Activated gamma-delta T cell treated with anti-CD3 and anti-CD28 coated beads, Interleukin-2, amount 50 U/mL, for 16 hours (primary cell): ENCODE data around the gene PHACTR1.

ENCODE experiments used
- DNase-seq: peaks from one replicate; pipeline ENCODE4 v3.0.0-alpha.2; 2020; ENCODE audit warnings: low read depth

The PHACTR1 gene

DNA sequence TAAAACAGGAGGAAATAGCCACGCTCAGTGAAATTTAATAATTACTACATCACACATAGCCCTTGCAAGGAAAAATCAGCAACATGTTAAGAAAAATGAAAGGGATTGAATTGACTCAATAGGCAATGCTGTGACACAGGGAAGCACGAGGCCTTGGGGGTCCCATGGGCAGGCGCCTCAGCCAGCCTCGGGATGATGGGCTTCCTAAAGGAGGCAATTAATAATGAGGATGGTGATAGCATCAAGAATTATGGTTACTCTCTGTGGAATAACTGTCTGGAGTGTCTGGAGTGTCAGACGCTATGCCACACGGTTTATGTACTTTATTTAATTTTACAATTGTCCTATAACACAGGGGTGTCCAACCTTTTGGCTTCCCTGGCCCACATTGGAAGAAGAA is 481.6 kb downstream of the PHACTR1 start:
- DNase-seq: no peak

DNA sequence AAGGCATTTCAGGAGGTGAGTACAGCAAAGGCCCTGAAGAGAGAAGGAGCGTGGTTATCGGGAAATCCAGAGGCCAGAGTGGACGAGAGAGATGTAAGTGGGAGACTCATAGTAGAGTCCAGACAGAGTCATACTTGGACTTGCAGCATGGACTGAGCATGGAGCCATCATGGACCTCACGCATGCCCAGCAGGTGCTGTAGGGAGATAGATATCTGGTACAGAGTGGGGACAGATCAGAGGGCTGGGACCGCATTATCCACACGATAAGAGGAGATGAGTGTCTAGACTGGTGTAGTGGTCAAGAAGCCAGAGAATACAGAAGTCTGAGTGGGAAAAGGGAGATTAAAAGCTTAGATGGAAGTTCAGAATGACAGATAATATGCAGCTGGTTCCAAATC is 484.8 kb downstream of the PHACTR1 start:
- no peak for DNase-seq

DNA sequence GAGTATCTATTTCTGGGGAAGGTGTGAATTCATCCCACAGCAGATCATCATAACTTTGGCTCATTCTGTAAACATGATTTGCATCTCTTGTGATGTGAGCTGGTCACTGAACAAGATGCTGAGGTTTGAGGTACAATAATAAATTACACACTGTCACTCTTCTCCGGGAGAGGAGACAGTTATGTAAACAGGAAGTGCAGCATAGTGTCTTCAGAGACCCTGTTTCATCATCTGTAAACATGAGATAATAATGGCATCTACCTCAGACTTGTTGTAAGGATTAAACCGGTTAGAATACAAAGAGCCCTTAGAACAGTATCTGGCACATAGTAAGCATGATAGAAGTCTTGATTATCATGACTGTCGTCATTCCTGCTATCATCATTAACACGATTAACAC is 486.6 kb downstream of the PHACTR1 start:
- no peak for DNase-seq

DNA sequence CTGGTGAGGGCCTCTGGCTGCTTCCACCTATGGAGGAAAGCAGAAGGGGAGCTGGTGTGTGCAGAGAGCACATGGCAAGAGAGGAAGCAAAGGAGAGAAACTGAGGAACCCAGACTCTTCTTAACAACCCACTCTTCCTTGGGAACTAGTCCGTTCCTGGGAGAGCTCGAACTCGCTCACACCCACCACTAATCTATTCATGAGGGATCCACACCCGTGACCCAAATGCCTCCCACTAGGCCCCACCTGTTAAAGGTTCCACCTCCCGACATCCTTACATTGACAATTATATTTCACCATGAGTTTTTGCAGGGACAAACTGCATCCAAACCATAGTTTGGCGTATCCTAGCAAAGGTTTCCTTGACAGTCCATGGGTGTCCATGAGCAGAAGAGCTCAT is 488.5 kb downstream of the PHACTR1 start:
- no peak for DNase-seq

DNA sequence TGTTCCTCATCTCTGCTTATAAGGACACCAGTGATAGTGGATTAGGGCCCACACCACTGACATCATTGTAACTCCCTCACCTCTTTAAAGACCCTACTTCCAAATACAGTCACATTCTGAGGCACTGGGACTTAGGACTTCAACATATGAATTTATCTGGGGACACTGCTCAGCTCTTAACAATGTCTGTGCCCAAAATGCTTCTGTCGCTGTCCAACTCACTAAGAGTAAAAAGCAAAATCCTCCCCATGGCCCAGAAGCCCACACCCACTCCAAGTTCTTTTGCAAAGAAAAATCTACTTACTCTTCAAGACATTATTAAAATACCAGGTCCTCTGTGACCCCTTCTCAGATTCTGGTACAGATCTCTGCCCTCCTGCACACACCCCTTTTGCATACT is 495.5 kb downstream of the PHACTR1 start:
- no peak for DNase-seq

DNA sequence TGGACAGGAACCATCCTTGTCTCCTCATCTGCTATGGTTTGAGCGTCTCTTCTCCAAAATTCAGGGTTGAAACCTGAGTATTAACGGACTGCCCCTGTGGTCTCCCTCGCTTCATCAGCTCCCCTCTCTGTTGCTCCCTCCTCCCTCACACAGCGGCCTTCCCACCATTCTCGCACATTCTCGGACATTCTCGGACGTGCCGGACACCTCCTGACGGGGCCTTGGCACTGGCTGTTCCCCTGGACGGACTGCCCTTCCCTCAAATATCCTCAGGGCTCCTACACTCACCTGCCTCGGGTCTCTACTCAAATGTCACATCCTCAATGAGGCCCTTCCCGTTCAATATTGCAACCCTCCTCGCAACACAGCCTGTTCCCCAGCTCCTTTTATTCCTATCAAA is 496.0 kb downstream of the PHACTR1 start:
- DNase-seq: no peak

DNA sequence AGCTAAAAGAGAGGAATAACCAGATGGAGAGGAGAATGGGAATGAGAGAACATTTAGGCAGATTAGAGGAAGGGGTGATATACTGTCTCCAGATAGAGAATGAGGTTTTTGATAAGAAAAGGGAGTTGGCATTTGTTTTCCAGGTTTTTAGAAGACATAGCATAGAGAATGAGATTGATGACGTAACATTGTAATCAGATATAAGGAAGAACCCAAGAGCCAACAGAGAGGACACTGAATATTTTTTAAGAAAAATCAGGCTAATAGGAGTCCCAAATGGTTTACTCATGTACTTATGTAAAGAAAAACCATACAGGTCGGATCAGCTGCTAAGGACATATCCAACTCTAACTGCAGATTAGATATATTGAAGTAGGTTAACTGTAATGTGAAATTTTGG is 498.8 kb downstream of the PHACTR1 start:
- no peak for DNase-seq

DNA sequence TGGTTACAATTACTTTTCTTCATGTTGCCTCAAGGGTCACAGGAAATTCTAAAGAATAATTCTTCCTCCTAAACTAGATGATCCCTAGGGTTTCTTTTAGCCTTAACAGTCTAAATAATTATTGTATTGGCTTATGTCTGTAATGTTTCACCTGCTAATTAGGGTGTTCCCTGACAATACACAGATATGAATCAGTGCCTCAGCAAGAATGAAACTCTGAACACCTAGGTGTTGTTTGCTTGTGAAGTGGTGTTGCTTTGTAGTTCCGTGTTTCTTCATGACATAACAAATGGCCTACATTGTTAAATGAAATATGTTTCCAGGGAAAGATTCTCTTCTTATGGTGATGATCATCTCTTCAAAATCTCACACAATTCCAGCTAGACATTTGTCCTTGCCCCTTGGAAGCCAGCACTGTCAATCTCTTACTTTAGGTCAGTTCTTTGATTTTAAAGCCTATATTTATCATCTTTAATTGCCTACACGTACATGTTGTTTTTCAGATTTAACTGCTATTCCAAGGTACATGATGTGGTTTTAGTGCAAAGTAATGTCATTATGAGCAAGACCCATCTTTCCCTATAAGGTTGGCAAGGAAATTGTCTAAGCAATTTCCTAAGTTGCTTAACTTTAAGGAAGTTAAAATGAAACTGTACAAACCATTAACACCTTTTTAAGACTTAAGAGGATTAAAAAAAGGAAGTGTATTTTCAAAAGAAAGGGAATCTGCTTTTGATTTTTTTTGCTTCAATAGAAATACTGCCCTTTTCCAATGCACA is 499.9 kb downstream of the PHACTR1 start:
- no peak for DNase-seq

DNA sequence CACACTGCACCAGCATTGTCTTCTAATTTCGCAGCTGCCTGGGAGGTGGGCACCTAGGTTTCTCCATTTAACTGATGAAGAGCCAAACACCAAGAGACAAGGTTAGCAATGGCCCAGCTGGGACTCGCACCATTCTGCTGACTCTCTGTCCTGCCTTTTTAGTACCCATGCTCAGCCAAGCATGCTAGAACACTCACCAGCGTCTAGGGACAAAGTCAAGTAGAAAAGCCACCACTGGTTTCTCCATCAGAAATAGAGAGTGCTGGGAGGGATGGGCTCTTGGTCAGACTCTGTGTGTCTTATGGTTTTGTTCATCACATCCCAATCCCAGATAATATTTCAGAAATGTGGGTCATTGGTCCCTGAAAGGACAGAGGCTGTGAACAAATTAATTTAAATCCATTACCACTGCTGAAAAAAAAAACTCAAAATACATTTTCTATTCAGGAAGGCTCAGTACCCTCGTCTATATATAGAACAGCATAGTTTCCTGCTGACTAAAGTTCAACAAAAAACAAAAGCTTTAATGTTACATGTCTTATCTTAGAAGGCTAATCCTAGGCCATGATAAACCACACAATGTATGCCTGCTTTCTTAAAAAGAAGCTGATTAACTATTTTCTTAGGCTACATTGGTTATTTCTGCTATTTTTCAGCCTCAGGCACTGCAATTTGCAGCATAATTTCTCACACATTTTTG is 500.8 kb downstream of the PHACTR1 start:
- no peak for DNase-seq

DNA sequence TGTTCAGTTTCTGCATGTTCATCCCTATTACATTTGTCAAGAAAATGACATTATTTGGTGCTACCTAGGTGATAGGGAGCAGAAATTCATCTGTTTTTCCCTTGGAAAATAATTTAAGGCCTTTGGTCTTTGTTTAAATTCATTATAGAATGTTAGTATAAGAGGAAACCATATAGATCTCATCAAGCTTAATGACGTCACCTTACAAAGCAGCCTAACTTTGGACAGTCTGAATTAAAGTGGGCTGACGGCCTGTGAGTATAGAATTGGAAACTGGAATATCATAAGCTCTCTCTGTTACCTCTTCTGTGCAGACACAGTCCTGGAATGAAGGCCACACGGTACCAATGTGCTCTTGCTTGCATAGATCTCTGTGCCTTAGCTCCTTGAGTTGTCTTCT is 503.7 kb downstream of the PHACTR1 start:
- DNase-seq: no peak

DNA sequence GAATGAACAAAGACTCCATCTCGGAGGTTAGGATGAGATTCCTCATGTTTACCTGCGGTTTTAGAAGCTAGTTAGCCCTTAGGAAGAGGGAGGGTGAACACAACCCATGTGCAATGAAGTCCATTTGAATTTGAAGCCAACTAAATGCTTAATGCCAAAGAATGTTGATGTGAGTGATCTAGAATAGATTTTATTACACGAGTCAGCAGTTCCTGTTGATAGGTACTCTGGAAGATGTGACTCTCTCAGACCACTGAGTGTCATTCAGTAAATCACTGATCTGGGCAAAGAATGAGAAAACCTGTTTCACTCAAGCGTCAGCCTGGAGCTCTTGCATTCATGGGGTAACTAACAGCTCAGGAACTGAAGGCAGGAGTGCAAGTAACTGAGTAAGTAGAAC is 505.5 kb downstream of the PHACTR1 start:
- no peak for DNase-seq

DNA sequence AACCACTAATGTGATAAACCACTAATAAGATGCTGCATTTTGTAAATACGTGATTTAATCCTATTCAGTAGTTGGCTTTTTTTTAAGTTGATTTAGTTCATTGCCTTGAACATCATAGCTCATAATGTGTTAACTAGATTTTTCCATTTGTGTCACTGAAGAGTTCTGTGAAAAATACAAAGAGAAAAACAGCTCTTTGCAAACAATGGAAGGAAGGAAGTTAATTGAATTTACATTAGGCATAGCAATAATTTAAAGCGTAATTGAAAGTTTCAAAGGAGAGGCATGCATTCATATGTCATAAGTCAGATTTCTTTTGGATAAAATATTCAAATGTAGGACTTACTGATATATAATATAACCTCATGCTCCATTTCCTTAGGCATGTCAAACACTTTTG is 509.5 kb downstream of the PHACTR1 start:
- DNase-seq: no peak

DNA sequence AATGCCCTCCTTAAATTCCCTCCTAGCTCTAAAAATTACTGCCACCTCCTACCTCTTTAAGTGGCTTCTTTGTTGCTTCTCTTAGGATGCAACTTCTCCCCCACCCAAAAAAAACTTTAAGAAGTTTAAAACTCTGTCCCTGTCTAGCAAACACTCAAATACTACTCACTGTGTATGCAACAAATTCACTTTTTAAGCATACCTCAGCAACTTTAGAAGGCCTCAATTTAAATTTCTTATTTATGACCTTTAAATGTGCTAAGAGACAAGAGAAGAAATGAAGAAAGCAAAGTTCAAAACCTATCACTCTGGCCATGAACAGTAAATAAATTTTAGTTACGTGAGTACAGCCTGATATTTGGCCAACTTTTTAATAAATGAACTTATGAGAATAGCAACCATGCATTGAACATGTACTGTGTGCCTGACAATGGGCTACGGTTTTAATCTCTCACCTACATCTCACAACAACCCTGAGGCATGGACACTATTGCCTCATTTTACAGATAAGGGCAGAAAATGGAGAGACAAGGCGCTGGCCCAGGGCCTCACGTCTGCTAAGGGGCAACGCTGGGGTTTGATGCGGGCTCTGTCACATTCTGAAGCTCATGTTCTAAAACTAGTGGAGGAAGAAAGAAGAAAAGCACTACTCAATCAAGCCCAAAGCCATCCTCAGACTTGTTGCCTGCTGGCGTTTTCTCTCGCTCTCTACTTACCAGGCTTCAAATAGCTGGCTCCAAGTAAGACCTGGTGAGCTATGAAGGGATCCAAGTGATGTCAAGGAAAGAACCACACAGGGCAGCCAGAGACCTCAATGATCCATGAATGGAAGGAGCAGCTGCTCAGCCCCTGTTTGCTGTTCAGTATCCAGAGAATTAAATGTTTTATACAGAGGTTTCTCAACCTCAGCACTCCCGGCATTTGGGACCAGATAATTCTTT is 512.0 kb downstream of the PHACTR1 start:
- DNase-seq: no peak

DNA sequence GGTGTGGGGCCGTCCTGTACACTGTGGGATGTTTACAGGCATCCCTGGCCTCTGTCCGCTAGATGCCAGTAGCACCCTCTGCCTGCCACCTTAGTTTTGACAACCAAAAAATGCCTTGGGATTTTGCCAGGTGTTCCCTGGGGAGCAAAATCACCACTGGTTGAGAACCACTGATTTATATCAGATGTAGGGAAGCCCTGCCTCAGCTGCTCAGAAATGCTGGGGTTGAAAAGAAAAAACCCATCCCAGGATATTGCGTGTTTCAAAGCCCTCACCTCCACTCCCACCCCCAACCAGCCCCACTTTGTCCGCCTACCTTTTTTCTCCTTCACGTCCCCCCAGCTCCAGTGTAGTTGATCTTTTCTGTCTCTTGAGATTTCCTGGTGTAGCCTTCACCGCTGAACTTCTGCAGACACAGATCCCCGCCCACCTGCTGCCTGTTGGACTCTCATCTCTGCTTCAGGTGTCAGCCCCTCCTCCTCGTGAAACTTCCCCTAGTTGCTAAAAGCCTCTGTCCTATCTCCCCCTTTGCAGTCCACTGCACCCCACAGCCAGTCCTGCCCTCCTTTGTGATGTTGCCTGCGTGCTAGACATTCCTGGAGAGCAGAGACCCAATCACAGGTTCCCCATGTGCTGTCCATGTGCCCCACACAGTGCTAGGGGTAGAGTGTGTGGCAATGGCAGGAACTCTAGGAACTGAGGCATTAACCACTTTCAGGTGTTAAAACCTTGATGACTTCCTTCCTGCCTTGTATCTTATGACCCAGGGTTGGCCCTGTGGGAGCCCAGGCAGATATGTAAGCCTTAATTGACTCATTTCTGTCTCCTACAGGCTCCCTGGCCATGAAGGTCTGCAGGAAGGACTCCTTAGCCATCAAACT is 512.9 kb downstream of the PHACTR1 start:
- DNase-seq: peak; percentile 14

DNA sequence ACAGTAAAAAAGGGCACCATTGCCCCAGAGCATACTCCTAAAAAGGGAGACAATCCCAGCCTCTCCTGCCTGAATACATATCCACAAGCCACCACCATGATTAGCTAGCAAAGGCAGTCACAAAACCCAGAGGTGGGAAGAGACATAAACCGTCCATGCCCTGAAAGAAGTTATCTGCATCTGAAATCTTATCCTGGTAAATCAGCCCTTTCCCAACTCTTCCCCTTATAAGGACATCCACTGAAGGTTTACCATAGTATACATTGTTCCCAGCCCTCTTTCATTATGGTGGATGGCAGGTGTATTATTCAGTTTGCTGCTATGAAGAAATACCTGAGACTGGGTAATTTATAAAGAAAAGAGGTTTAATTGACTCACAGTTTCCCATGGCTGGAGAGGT is 516.5 kb downstream of the PHACTR1 start:
- DNase-seq: no peak

DNA sequence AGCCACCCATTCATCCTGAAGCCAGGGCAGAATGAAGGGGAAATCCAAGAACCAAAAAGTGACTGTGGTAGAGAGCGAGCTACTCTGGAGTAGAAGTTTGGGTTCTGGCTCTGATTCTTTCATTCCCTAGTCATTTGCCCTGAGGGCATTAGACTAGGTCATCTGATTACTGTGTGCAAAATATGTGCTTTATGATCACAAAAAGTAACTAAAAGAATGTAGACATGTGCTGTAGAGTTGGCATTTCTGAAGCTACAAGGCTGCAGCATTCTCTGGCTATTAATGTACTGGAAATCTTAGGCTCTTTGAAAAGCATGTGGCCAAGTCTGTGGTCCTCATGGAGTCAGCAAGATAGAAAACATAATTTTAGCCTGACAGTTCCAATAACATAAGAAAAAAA is 517.6 kb downstream of the PHACTR1 start:
- DNase-seq: no peak

DNA sequence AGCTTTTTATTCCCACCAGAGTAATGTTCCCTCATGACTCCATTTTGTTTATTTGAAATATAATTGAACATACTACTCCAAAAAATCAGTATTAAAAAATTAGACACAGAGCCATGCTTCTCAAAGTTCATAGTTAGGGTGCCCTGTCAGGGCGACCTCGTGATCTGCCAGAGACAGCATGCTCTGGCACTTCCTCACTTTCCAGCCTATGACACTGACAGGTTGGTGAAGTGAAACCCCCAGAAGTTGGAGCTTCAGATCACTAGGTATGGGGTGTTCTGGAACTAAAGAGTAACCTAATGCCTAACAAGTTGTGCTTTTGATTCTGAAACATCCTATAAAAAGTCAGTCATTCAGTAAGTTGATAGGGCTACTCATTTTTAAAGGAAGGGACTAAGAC is 518.8 kb downstream of the PHACTR1 start:
- no peak for DNase-seq

DNA sequence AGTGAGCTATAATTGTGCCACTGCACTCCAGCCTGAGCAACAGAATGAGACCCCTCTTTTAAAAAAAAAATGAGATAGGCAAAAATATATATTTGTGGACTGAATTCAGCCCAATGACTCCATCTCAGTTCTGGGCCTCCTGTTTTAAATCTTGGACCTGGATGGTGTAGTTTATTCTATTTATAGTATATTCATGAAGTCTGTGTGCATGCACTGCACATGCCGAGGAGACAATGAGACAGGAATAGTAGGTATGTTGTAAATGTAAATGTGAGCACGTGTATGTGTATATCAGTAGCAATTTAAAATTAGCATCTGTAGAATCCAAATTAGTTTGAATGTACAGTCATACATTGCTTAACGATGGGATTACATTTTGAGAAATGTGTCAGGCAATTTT is 520.8 kb downstream of the PHACTR1 start:
- no peak for DNase-seq

DNA sequence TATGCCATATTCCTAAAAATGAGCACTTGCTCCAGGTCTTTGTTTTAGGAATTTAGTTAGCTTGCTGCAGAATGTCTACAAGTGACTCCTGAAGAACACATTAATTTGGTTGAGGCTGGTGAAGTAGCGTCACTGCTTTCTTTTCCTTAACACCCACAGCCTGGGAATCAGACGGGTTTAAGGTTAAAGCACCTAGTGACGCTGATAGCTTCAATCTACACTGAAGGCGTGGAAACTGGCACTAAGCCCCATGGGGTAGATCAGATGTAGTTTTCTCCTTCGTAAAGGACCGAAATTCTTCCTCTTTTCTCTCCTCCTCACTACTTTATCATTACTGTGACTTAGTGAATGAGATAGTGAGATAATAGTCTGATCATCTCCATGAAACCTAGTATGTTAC is 521.5 kb downstream of the PHACTR1 start:
- no peak for DNase-seq

DNA sequence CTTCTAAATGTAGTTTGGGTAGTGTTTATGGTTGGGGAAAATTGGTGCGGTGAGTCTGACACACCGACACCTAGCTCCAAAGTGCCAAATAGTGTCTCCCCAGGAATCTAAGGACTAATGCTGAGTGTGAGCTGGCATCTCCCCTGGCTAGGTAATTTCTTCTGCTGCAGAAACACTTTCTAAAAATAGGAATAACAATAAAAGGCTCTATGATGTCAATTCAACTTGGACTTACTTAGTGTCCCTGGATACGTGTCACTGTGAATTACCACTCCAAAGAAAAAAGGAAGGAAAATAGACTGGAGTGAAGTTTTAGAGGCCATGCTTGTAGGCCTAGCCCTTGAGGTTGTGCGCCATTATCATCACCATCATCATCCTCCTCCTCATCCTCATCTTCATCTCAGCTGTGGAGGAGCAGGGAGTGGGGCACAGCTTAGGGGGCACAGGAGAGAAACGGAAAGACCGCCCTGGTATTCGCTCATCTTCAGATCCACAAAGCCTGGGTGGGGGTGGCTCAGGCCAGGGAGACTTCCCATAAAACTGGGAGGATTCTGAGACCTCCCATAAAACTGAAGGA is 522.2 kb downstream of the PHACTR1 start:
- no peak for DNase-seq
